Measurements from ENCODE around the gene FRMD5. TPM values are rescaled to one million over a fixed set of nuclear protein-coding genes. Genes with fewer than 3 reads are reported as not detected.

Gene FRMD5
- total RNA-seq, 1 donor from 2014 or later: 62.4 TPM

DNA sequence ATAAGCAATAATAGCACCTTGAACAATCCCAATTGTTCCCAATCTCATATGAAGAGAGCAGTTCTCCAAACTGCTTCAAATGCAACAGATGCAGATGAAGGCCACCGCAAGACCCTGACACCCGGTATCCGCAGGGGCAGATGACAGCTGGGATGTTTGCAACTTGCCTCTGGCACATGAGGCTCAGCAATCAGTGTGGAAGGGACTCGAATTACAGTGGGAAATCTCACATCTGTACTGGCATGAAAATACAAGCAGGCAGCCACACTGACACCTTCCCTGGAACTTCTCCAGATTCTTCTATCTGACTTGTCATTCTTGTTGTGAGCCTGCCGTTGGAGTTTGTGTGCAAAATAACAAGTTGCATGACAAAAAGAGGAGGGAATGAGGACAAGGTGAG is 299.5 kb downstream of the FRMD5 start:
- TF ChIP-seq, protein P1, sequence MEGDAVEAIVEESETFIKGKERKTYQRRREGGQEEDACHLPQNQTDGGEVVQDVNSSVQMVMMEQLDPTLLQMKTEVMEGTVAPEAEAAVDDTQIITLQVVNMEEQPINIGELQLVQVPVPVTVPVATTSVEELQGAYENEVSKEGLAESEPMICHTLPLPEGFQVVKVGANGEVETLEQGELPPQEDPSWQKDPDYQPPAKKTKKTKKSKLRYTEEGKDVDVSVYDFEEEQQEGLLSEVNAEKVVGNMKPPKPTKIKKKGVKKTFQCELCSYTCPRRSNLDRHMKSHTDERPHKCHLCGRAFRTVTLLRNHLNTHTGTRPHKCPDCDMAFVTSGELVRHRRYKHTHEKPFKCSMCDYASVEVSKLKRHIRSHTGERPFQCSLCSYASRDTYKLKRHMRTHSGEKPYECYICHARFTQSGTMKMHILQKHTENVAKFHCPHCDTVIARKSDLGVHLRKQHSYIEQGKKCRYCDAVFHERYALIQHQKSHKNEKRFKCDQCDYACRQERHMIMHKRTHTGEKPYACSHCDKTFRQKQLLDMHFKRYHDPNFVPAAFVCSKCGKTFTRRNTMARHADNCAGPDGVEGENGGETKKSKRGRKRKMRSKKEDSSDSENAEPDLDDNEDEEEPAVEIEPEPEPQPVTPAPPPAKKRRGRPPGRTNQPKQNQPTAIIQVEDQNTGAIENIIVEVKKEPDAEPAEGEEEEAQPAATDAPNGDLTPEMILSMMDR (IDR thresholded peaks at IDR 0.05; ENCODE audit: borderline replicate concordance): no peak
- H3K4me3 ChIP-seq: no peak overlapping the region
- H3K27me3 ChIP-seq (ENCODE audit: low read depth): no peaks in the 10 kb centered on the region
- H3K36me3 ChIP-seq: no peaks in the 10 kb centered on the region
- intact Hi-C loops (cut with micrococcal nuclease): no loop called here
- no peak for DNase-seq
- peak overlapping the region; percentile 93 for H3K27ac ChIP-seq (replicated peaks)
- no peaks in the 10 kb centered on the region for H3K9me3 ChIP-seq (replicated peaks)
- peaks cover 77% of the 10 kb centered on the region for H3K4me1 ChIP-seq

DNA sequence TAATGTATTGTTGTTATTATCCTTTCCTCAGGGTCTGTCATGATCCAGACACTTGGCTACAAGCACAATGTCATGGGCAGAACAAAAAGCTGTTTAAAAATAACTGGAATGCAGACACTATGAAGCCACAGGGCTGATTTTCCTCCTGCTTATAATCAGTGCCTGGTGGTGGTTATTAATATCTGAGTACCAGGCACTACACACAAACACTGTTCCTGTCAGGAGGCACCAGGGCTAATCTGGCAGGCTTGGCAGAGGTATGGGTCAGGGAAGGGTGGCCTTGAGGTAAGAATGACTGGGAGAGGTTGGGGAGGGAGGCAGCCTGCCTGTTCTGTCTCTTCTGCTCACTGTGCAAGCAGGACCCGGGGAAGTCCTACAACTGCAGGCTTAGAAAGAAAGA is 301.1 kb downstream of the FRMD5 start:
- Histone ChIP-seq H3K9me3 (replicated peaks) (no peaks in the 10 kb centered on the region), H3K27ac (replicated peaks) (peak overlapping the region; percentile 93), H3K4me3 (peak overlapping the region; percentile 42), H3K36me3 (no peaks in the 10 kb centered on the region), H3K4me1 (peaks cover 65% of the 10 kb centered on the region), H3K27me3 (ENCODE audit: low read depth) (no peaks in the 10 kb centered on the region)
- DNase-seq: peak; percentile 69
- intact Hi-C loops (cut with micrococcal nuclease): no loop called here
- TF ChIP-seq, protein P1 (IDR thresholded peaks at IDR 0.05; ENCODE audit: borderline replicate concordance): no peak

DNA sequence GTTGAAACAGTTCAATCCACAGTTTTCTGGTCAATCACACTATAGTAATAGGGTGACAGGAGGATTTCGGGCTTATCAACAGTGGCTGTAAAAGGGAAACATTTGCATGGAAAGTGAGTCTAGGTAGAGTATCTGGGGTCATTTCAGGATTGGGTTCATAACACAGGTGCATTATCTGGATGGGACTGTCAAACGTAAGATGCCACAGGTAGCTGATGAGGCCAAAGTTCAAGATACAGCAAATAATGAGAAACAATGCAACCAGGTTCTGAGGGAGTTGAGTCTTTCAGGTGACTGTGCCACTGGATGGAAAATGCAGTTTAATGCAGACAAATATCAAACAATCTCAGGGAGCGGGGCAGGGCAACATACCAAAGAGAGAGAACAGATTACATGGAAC is 306.0 kb downstream of the FRMD5 start:
- H3K4me3 ChIP-seq: no peak overlapping the region
- H3K27me3 ChIP-seq (ENCODE audit: low read depth): no peaks in the 10 kb centered on the region
- DNase-seq: no peak
- H3K9me3 ChIP-seq (replicated peaks): no peaks in the 10 kb centered on the region
- H3K27ac ChIP-seq (replicated peaks): no peak overlapping the region
- TF ChIP-seq, protein P1 (IDR thresholded peaks at IDR 0.05; ENCODE audit: borderline replicate concordance): no peak
- no peaks in the 10 kb centered on the region for H3K36me3 ChIP-seq
- H3K4me1 ChIP-seq: peaks cover 50% of the 10 kb centered on the region
- intact Hi-C loops (cut with micrococcal nuclease): no loop called here

DNA sequence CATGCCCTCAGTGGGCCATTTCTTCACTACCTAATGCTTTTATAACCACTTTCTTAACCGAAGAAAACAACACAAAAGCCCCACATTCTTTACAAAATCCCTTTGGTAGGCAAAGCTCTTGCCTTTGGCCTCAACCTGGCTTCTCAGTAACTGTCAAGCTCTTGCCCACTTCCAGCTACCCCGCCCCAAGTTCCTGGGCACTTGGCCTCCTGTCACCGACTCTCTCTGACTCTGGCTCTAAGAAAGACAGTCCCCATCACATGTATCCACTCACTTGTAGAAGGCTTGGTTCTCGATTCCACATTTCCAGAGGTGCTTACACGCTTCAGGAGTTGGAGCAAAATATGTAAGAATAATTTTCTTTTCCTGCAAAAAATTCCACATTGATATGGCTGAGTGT is 307.2 kb downstream of the FRMD5 start:
- H3K27me3 ChIP-seq (ENCODE audit: low read depth): no peaks in the 10 kb centered on the region
- peaks cover 41% of the 10 kb centered on the region for H3K4me1 ChIP-seq
- intact Hi-C loops (cut with micrococcal nuclease): no loop called here
- H3K9me3 ChIP-seq (replicated peaks): no peaks in the 10 kb centered on the region
- H3K27ac ChIP-seq (replicated peaks): no peak overlapping the region
- no peak overlapping the region for H3K4me3 ChIP-seq
- H3K36me3 ChIP-seq: no peaks in the 10 kb centered on the region
- no peak for DNase-seq
- TF ChIP-seq, protein P1 (IDR thresholded peaks at IDR 0.05; ENCODE audit: borderline replicate concordance): no peak

DNA sequence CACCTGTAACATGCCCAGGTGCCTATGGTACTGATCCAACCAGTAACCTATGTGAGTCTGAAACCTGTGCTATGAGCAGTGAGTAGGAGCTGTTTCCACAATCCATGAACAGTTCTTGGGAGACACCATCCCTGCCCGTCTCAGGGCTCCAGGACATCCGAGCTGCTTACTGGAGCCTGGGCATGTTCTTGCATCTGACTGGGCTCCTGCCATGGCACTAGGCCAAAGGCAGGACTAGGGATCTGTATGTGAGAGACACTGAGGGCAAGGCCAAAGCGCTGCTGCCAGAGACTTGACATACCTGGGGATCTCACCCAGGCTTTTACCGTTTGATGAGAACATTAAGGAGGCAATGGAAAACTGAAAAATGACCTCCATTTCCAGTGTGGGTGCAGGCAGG is 308.5 kb downstream of the FRMD5 start:
- no peaks in the 10 kb centered on the region for H3K27me3 ChIP-seq (ENCODE audit: low read depth)
- no peaks in the 10 kb centered on the region for H3K36me3 ChIP-seq
- H3K4me3 ChIP-seq: no peak overlapping the region
- peak; percentile 36 for DNase-seq
- H3K9me3 ChIP-seq (replicated peaks): no peaks in the 10 kb centered on the region
- no peak overlapping the region for H3K27ac ChIP-seq (replicated peaks)
- H3K4me1 ChIP-seq: peaks cover 34% of the 10 kb centered on the region
- TF ChIP-seq, protein P1 (IDR thresholded peaks at IDR 0.05; ENCODE audit: borderline replicate concordance): no peak
- intact Hi-C loops (cut with micrococcal nuclease): no loop called here

DNA sequence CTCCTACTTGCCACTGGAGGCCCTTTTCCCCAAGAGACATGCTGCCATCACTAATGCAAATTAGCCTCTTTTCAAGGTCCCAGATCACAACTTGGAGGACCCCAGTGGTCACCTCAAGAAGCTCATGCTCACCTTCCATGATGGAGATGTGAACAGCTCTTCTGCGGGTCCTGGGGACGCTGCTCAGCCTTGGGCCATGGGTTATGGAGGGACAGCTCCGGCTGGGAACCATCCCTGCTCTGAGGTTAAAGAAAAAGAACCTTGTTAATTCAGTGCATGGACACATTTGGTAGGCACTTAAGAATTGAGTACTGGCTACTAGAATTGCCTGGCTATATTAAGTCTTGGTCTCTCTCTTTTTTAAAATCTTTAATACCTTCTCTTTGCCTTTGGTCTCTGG is 311.5 kb downstream of the FRMD5 start:
- no peaks in the 10 kb centered on the region for H3K27me3 ChIP-seq (ENCODE audit: low read depth)
- no peak for DNase-seq
- no peak overlapping the region for H3K27ac ChIP-seq (replicated peaks)
- no peaks in the 10 kb centered on the region for H3K9me3 ChIP-seq (replicated peaks)
- no peak overlapping the region for H3K4me3 ChIP-seq
- peaks cover 38% of the 10 kb centered on the region for H3K4me1 ChIP-seq
- TF ChIP-seq, protein P1 (IDR thresholded peaks at IDR 0.05; ENCODE audit: borderline replicate concordance): no peak
- intact Hi-C loops (cut with micrococcal nuclease): no loop called here
- H3K36me3 ChIP-seq: no peaks in the 10 kb centered on the region

Data from left ventricle myocardium inferior (tissue), 1 donor.